HAP-1 (cell line): ENCODE measurements around the gene BAIAP2.

Source experiments
- DNase-seq, 2 experiments: peaks; one replicate each; pipeline ENCODE4 v3.0.0-alpha.2; 2016 to 2020; ENCODE audit warnings: low spot score in 2 of 2
- H3K27me3 ChIP-seq: fragments of 250-450 bp; sonication (Bioruptor Pico); 2 replicates; pipeline ENCODE4 v1.5.1; 2020; ENCODE audit warnings: low read depth, mild to moderate bottlenecking, moderate library complexity
- H3K36me3 ChIP-seq: fragments of 250-450 bp; sonication (Bioruptor Pico); replicated peaks from 2 replicates; pipeline ENCODE4 v1.5.1; 2020; ENCODE audit warnings: mild to moderate bottlenecking
- H3K4me1 ChIP-seq: fragments of 250-450 bp; sonication (Bioruptor Pico); 2 replicates; pipeline ENCODE4 v1.5.1; 2020; ENCODE audit warnings: mild to moderate bottlenecking
- H3K4me3 ChIP-seq: fragments of 250-450 bp; sonication (Bioruptor Pico); 2 replicates; pipeline ENCODE4 v1.5.1; 2020; ENCODE audit warnings: mild to moderate bottlenecking, moderate library complexity
- H3K9me3 ChIP-seq: fragments of 250-450 bp; sonication (Bioruptor Pico); 2 replicates; pipeline ENCODE4 v1.5.1; 2020; ENCODE audit warnings: mild to moderate bottlenecking, moderate library complexity
- in situ Hi-C: fragments of 300-500 bp; cut with MboI; formaldehyde crosslinking; loops from 3 replicates; pipeline ENCODE4 v1.14.3; 2020; ENCODE audit warnings: low sequenced_read_pairs, inconsistent platforms, mixed read lengths

BAIAP2 gene

DNA sequence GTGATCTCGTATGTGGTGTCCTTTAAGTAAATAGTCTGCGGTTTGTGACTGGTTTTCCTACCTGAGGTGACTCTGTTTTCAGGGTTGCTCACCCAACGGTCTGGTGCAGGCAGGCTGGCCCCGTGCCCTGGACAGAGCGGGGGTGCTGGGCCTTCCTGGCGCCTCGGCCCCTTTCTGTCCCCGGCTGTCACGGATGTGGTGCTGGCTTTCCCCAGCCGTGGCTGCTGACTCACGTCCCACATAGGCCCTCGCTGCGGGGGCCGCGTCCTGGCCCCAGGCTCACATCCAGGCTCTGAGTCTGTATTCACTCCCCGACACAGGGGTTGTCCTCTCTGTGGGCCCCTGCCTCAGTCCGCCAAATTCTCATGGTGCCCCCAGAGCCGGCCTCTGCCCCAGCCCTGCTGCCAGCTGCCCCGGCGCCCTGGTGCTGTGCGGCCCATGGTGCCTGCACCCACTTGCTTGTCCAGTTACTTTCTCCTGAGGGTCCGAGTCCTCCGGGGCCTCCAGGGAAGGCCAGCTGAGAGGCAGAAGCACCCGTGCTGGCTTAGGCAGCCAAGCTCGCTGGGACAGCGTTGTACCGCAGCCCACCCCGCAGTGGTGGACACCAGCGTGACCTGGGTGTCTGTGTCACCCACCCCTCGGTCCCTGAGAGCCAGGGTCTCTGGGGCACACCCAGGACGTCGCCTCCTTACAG, 37.4 kb upstream of the BAIAP2 start:
- no peak for DNase-seq
- Histone ChIP-seq H3K36me3 (peaks cover 18% of the 10 kb centered on the region; the same call in 1 of the 2 replicates), H3K9me3 (no peaks in the 10 kb centered on the region), H3K4me1 (no peaks in the 10 kb centered on the region; the same call in none of the 2 replicates), H3K4me3 (no peak overlapping the region), H3K27me3 (no peaks in the 10 kb centered on the region)
- in situ Hi-C loops: no loop called here

GRCh38 chr17:80998118-80998747, 36.7 kb upstream of the BAIAP2 start:
- H3K4me1 ChIP-seq: no peaks in the 10 kb centered on the region; the same call in none of the 2 replicates
- peaks cover 18% of the 10 kb centered on the region; the same call in 1 of the 2 replicates for H3K36me3 ChIP-seq
- in situ Hi-C loops: no loop called here
- no peaks in the 10 kb centered on the region for H3K9me3 ChIP-seq
- DNase-seq: no peak
- peaks cover 6% of the 10 kb centered on the region for H3K27me3 ChIP-seq
- no peak overlapping the region for H3K4me3 ChIP-seq

GRCh38 chr17:80998748-80999535, 36.0 kb upstream of the BAIAP2 start:
- Histone ChIP-seq H3K4me1 (no peaks in the 10 kb centered on the region; the same call in none of the 2 replicates), H3K4me3 (no peak overlapping the region), H3K36me3 (peaks cover 18% of the 10 kb centered on the region; the same call in 1 of the 2 replicates), H3K9me3 (no peaks in the 10 kb centered on the region), H3K27me3 (peaks cover 12% of the 10 kb centered on the region)
- in situ Hi-C loops: no loop called here
- DNase-seq: no peak

DNA sequence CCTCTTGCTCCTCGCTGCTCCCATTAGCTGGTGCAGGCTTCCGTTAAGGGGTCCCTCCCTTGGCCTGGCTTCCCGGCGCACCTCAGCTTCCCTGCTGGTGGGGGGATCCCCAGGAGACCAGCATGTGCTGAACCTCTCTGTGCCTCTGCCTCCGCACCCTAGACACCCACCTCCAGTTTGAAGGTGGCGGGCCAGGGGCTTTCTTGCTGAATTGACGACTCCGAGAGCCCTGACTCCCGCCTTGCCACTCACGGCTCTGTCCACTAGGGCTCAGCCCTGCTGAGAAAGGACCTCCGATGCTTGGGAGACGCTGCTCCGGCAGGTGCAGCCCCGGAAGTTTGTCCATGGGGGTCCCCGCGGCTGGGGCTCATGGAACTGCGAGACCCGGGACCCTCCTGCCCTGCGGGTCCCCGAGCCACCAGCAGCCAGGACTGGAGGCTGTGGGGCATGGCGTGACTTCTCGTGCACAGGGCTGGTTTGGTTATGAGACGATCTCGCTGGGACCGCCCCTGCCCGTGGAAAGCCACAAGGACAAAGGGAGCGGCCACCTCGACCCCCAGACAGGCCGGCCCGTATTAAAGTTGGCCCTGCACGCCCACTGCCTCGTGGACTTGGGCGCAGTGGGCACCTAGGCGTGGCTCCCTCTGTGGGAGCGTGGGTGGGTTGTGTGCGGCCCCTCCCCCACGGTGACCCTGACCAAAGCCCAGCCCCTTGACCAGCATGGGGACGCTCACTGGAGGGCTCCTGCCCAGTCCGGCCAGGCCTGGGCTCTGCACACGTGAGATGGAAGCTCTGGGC, 35.2 kb upstream of the BAIAP2 start:
- peaks cover 17% of the 10 kb centered on the region for H3K27me3 ChIP-seq
- no peaks in the 10 kb centered on the region for H3K9me3 ChIP-seq
- in situ Hi-C loops: no loop called here
- no peak for DNase-seq
- H3K36me3 ChIP-seq: peaks cover 18% of the 10 kb centered on the region; the same call in 1 of the 2 replicates
- peaks cover 2% of the 10 kb centered on the region for H3K4me1 ChIP-seq
- no peak overlapping the region for H3K4me3 ChIP-seq

GRCh38 chr17:81000334-81000630, 34.7 kb upstream of the BAIAP2 start:
- Histone ChIP-seq H3K4me3 (no peak overlapping the region), H3K4me1 (peaks cover 2% of the 10 kb centered on the region), H3K27me3 (peaks cover 22% of the 10 kb centered on the region), H3K9me3 (no peaks in the 10 kb centered on the region), H3K36me3 (peaks cover 18% of the 10 kb centered on the region; the same call in 1 of the 2 replicates)
- in situ Hi-C loops: no loop called here
- no peak for DNase-seq

GRCh38 chr17:81000631-81001357, 34.2 kb upstream of the BAIAP2 start:
- H3K4me3 ChIP-seq: no peak overlapping the region
- in situ Hi-C loops: no loop called here
- DNase-seq: no peak
- no peaks in the 10 kb centered on the region for H3K9me3 ChIP-seq
- H3K27me3 ChIP-seq: peaks cover 23% of the 10 kb centered on the region
- peaks cover 13% of the 10 kb centered on the region; the same call in 1 of the 2 replicates for H3K36me3 ChIP-seq
- H3K4me1 ChIP-seq: peaks cover 2% of the 10 kb centered on the region

- peaks cover 4% of the 10 kb centered on the region; the same call in 1 of the 2 replicates for H3K36me3 ChIP-seq
- DNase-seq: no peak
- in situ Hi-C loops: no loop called here
- H3K27me3 ChIP-seq: peaks cover 27% of the 10 kb centered on the region
- H3K9me3 ChIP-seq: no peaks in the 10 kb centered on the region
- H3K4me3 ChIP-seq: no peak overlapping the region
- peaks cover 2% of the 10 kb centered on the region for H3K4me1 ChIP-seq
Observed at GRCh38 chr17:81002013-81002384, 33.0 kb upstream of the BAIAP2 start.

DNA sequence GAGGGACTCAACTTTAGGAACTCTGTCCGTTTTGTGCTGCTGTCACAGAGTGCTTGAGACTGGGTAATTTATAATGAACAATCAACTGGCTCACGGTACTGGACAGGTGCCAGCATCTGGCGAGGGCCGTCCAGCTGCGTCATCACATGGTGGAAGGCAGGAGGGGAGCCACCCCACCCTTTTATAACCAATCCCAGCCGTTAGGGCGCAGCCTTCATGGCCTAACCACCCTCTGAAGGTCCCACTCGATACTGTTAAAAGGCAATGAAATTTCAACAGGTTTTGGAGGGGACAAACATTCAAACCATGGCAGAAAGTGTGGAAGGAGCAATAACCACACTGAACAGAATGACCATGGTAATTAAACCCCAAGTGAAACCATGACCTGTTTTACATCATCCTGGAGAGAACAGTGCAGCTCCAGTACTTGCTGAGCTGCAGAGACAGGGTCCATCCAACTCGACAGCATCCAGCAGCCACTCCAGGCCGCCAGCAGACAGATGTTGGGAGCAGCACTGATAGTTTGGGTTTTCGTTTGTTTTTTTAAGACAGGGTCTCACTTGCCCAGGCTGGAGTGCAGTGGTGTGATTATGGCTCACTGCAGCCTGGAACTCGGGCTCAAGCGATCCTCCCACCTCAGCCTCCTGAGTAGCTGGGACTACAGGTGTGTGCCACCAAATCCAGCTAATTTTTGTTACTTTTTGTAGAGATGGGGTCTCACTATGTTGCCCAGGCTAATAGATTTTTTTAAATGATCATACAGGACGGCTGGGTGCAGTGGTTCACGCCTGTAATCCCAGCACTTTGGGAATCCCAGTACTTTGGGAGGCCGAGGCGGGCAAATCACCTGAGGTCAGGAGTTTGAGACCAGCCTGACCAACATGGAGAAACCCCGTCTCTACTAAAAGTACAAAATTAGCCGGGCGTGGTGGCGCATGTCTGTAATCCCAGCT, 32.3 kb upstream of the BAIAP2 start:
- Histone ChIP-seq H3K27me3 (peaks cover 27% of the 10 kb centered on the region), H3K4me1 (peaks cover 2% of the 10 kb centered on the region), H3K9me3 (no peaks in the 10 kb centered on the region), H3K36me3 (peaks cover 3% of the 10 kb centered on the region; the same call in 1 of the 2 replicates), H3K4me3 (no peak overlapping the region)
- in situ Hi-C loops: no loop called here
- peak in 1 of 2 experiments; percentile 71 for DNase-seq

DNA sequence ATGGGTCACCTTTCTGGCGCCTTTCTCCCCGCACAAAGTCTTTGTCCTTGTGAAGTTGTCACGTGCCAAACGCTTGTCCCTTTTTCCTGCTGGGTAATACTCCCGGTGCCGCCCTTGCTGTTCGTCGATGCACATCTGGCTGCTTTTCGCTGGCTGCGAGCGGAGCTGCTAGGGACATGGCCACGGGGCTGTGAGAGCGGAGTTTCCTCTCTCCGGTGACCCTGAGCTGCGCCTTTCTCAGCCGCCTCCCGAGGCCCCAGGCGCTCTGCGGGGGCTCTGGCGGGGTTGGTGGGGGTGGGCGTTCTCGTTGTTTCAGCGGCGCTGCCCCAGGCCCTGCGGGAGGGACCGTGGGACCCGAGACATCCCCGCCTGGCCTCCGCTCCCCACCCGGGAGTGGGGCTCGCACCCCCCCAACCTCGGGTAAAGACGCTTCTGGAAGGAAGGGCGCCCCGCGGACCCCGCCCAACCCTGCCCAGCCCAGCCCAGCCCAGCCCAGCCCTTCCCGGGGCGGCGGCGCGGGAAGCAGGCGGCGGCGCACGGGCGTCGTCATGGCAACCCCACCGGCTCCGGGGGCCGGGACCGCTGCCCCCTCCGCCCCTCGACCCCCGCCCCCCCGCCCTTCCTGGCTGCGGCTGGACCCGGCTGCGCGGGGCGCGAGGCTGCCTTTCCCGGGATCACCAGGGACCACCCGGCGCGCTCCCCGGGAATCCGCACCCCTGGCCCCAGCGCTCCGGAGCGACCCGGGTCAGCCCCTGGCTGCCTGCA, 31.1 kb upstream of the BAIAP2 start:
- Histone ChIP-seq H3K27me3 (peaks cover 27% of the 10 kb centered on the region), H3K9me3 (no peaks in the 10 kb centered on the region), H3K36me3 (no peaks in the 10 kb centered on the region), H3K4me1 (peaks cover 2% of the 10 kb centered on the region), H3K4me3 (peak overlapping the region; percentile 22)
- in situ Hi-C loops: no loop called here
- peak in 1 of 2 experiments; percentile 51 for DNase-seq

- H3K4me3 ChIP-seq: no peak overlapping the region
- in situ Hi-C loops: no loop called here
- no peak for DNase-seq
- peaks cover 27% of the 10 kb centered on the region for H3K27me3 ChIP-seq
- H3K9me3 ChIP-seq: peaks cover 5% of the 10 kb centered on the region
- no peaks in the 10 kb centered on the region for H3K36me3 ChIP-seq
- peaks cover 2% of the 10 kb centered on the region for H3K4me1 ChIP-seq
Observed at GRCh38 chr17:81006891-81007290, 28.1 kb upstream of the BAIAP2 start.

- Histone ChIP-seq H3K4me3 (no peak overlapping the region), H3K36me3 (no peaks in the 10 kb centered on the region), H3K4me1 (peaks cover 2% of the 10 kb centered on the region; the same call in 1 of the 2 replicates), H3K27me3 (peaks cover 22% of the 10 kb centered on the region), H3K9me3 (peaks cover 5% of the 10 kb centered on the region)
- DNase-seq: no peak
- in situ Hi-C loops: no loop called here
Observed at GRCh38 chr17:81008140-81008539, 26.8 kb upstream of the BAIAP2 start.
